ENCODE results near the gene PDS5B. TPM values are rescaled to one million over a fixed set of nuclear protein-coding genes. Genes with fewer than 3 reads are reported as not detected.

Gene PDS5B
- total RNA-seq, 2 donors from 2014 or later, result 46.9 to 57.1 TPM

GRCh38 chr13:32754179-32754578 lies 167.9 kb downstream of the PDS5B start:
- Histone ChIP-seq H3K4me3 (ENCODE audit: low read length) (no peak overlapping the region), H3K27me3 (ENCODE audit: control insufficient read depth, insufficient read depth, low read length, poor library complexity, severe bottlenecking) (no peaks in the 10 kb centered on the region), H3K36me3 (ENCODE audit: control insufficient read depth, insufficient read depth, low read length) (peaks cover 36% of the 10 kb centered on the region), H3K27ac (ENCODE audit: low read depth, low read length) (no peak overlapping the region), H3K9ac (ENCODE audit: extremely low read depth, low read length, poor library complexity, severe bottlenecking) (no peak overlapping the region), H3K4me1 (ENCODE audit: control insufficient read depth, insufficient read depth, low read length) (no peaks in the 10 kb centered on the region), H3K9me3 (ENCODE audit: control insufficient read depth, low read length) (no peaks in the 10 kb centered on the region)
- Mint-ChIP-seq H3K36me3 (ENCODE audit: low read depth) (peaks cover 36% of the 10 kb centered on the region), H3K4me3 (no peak overlapping the region), H3K9me3 (no peaks in the 10 kb centered on the region), H3K27ac (no peak overlapping the region), H3K4me1 (no peaks in the 10 kb centered on the region), H3K27me3 (ENCODE audit: insufficient read depth) (no peaks in the 10 kb centered on the region)
- 100% methylated on average over 1 of the region's 1 CpG; no CpG with 5 or more reads in 1 of the 2 experiments for WGBS, 2 experiments (ENCODE audit: insufficient coverage in 1 of 2, insufficient read length in 1 of 2)
- no peak for TF ChIP-seq CTCF (conservative IDR thresholded peaks at IDR 0.05)
- DNase-seq, result no peak

DNA sequence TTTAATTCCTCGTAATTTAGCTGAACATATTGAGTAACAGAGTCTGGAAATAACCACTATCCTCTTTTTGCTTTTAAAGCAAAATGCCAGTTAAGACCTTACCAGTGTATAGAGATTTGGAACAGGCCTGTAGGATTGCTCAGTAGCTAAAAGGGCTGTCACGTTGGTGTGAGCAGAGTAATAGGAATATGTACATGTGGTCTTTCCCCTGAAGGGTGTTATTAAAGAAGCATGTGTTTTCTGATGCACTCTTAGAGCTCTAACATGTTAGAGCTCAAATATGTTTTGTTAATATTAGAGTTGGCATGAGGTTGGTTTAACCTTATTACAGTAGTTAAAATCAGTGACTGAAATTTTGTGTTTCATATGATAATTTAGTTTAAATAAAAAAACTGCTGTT lies 172.9 kb downstream of the PDS5B start:
- no peaks in the 10 kb centered on the region for H3K4me1 ChIP-seq (ENCODE audit: control insufficient read depth, insufficient read depth, low read length)
- no peak overlapping the region for H3K9ac ChIP-seq (ENCODE audit: extremely low read depth, low read length, poor library complexity, severe bottlenecking)
- H3K27ac ChIP-seq (ENCODE audit: low read depth, low read length), result no peak overlapping the region
- no peak overlapping the region for H3K4me3 ChIP-seq (ENCODE audit: low read length)
- H3K4me3 Mint-ChIP-seq, result no peak overlapping the region
- H3K9me3 Mint-ChIP-seq, result peaks cover 10% of the 10 kb centered on the region
- H3K36me3 ChIP-seq (ENCODE audit: control insufficient read depth, insufficient read depth, low read length), result peaks cover 48% of the 10 kb centered on the region
- no peak for DNase-seq
- TF ChIP-seq CTCF (conservative IDR thresholded peaks at IDR 0.05), result no peak
- H3K9me3 ChIP-seq (ENCODE audit: control insufficient read depth, low read length), result peaks cover 8% of the 10 kb centered on the region
- H3K27ac Mint-ChIP-seq, result no peak overlapping the region
- WGBS, 2 experiments (ENCODE audit: insufficient coverage in 1 of 2, insufficient read length in 1 of 2), result 86% methylated on average over 1 to 2 of the region's 2 CpGs
- no peaks in the 10 kb centered on the region for H3K27me3 ChIP-seq (ENCODE audit: control insufficient read depth, insufficient read depth, low read length, poor library complexity, severe bottlenecking)
- peaks cover 44% of the 10 kb centered on the region for H3K36me3 Mint-ChIP-seq (ENCODE audit: low read depth)
- no peaks in the 10 kb centered on the region for H3K27me3 Mint-ChIP-seq (ENCODE audit: insufficient read depth)
- H3K4me1 Mint-ChIP-seq, result no peaks in the 10 kb centered on the region

- Histone ChIP-seq H3K4me3 (ENCODE audit: low read length) (no peak overlapping the region), H3K4me1 (ENCODE audit: control insufficient read depth, insufficient read depth, low read length) (no peaks in the 10 kb centered on the region), H3K27me3 (ENCODE audit: control insufficient read depth, insufficient read depth, low read length, poor library complexity, severe bottlenecking) (no peaks in the 10 kb centered on the region), H3K9me3 (ENCODE audit: control insufficient read depth, low read length) (peaks cover 8% of the 10 kb centered on the region), H3K27ac (ENCODE audit: low read depth, low read length) (no peak overlapping the region), H3K36me3 (ENCODE audit: control insufficient read depth, insufficient read depth, low read length) (peaks cover 46% of the 10 kb centered on the region), H3K9ac (ENCODE audit: extremely low read depth, low read length, poor library complexity, severe bottlenecking) (no peak overlapping the region)
- H3K27ac Mint-ChIP-seq, result no peak overlapping the region
- H3K27me3 Mint-ChIP-seq (ENCODE audit: insufficient read depth), result no peaks in the 10 kb centered on the region
- H3K4me3 Mint-ChIP-seq, result no peak overlapping the region
- no peak for DNase-seq
- H3K36me3 Mint-ChIP-seq (ENCODE audit: low read depth), result peaks cover 38% of the 10 kb centered on the region
- H3K4me1 Mint-ChIP-seq, result peaks cover 2% of the 10 kb centered on the region
- TF ChIP-seq CTCF (conservative IDR thresholded peaks at IDR 0.05), result no peak
- WGBS, 2 experiments (ENCODE audit: insufficient coverage in 1 of 2, insufficient read length in 1 of 2), result 92% methylated on average over 2 of the region's 2 CpGs; no CpG with 5 or more reads in 1 of the 2 experiments
- H3K9me3 Mint-ChIP-seq, result peaks cover 10% of the 10 kb centered on the region
These were observed 175.2 kb downstream of the PDS5B start for GRCh38 chr13:32761472-32761871.

Data from endodermal cell (in vitro differentiated cells).